Hematopoietic multipotent progenitor cell treated with erythropoietin and hydrocortisone succinate and interleukin-3 and kit ligand, for 4 days (in vitro differentiated cells): Measurements from ENCODE around the gene FBXO33.
"Not testable (repeated sequence)": the region's sequence is repeated elsewhere in the genome, so short reads cannot be mapped to it uniquely, and the experiment has no call there.

Source experiments
- DNase-seq: peaks from one replicate; pipeline ENCODE4 v3.0.0-alpha.2; 2015

FBXO33 gene

DNA sequence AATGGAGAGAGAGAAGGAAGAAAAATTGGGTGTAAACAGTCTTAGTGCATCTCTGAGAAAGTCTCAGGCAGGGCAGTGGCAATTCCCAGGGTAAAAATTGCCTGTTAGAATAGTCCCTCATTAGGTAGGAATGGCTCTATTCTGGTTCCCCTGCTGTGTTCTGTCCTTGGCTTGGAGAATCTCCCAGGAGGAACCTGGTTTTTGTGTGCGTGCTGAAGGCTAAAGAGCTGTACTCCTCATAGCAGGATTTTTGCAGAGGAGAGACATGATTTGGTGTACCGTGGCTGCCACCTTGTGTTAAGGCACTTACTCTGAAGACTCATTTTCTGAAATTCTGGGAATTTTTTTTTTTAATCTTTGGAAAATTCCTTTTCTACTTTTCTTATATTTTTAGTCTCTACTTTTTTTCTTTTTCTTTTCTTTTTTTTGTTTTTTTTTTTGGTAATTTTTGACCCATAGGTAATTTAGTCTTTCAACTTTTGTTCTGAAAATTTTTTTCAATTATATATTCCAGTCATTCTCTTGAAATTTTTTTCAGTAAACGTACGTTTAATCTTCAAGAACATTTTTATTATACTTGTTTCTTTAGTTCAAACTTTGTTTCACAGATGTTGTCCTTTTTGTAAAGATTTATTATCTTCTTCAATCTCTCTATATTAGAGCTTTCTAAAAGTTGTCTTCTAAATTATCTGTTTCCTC, 63.8 kb downstream of the FBXO33 start:
- peak; percentile 77 for DNase-seq

GRCh38 chr14:39367387-39367751, 64.9 kb downstream of the FBXO33 start:
- no peak for DNase-seq

GRCh38 chr14:39366460-39367386, 65.5 kb downstream of the FBXO33 start:
- no peak for DNase-seq

DNA sequence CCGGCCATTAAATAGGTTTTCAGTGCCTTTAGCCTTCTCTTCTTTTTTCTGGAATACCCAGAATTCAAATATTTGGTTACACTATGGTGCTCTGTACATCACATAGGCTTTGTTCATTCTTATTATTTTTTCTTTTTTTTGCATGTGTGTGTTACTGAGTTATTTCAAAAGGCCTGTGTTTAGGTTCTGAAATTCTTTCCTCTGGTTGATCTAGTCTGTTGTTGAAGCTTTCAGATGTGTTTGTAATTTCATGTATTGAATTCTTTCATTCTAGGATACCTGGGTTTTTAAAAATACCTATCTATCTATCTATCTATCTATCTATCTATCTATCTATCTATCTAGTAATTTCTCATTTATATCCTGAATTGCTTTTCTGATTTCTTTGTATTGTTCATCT, 66.9 kb downstream of the FBXO33 start:
- DNase-seq, result no peak

GRCh38 chr14:39364509-39364908, 67.7 kb downstream of the FBXO33 start:
- DNase-seq, result no peak

DNA sequence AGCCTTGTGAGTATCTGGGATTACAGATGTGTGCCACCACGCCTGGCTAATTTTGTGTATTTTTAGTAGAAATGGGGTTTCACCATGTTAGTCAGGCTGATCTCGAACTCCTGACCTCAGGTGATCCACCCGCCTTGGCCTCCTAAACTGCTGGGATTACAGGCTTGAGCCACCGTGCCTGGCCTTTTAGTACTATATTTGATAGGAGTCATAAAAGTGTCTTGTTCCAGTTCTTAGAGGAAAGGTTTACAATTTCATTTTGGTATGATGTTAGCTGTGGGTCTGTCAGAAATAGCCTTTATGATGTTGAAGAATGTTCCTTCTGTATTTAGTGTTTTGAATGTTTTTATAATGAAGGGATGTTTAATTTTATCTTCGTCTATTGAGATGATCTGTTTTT, 70.7 kb downstream of the FBXO33 start:
- not testable (repeated sequence) for DNase-seq

DNA sequence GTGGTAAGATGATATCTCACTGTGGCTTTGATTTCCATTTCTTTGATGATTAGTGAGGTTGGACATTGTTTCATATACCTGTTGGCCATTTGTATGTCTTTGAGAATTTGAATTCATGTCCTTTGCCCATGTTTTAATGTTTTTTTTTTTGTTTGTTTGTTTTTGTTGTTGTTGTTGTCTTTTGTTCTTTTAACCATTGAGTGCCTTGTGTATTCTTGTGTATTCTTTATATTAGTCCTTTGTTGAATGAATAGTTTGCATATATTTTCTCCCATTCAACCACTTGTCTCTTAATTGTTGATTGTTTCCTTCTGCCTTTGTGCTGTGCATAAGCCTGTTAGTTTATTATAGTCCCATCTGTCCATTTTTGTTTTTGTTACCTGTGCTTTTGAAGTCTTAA, 71.9 kb downstream of the FBXO33 start:
- no peak for DNase-seq

- not testable (repeated sequence) for DNase-seq
These were observed 73.2 kb downstream of the FBXO33 start for GRCh38 chr14:39359069-39359468.

GRCh38 chr14:39351708-39352107, 80.5 kb downstream of the FBXO33 start:
- DNase-seq, result no peak

- no peak for DNase-seq
These were observed 81.4 kb downstream of the FBXO33 start for GRCh38 chr14:39350866-39351265.
